GM18909 (cell line): ENCODE measurements around the gene OR2T29.
"Not testable (repeated sequence)": the region's sequence is repeated elsewhere in the genome, so short reads cannot be mapped to it uniquely, and the experiment has no call there.

Source experiments
- ATAC-seq: cut with Tn5 transposase; IDR thresholded peaks from one replicate; pipeline ENCODE4 v1.9.1; 2021; ENCODE audit warnings: mild to moderate bottlenecking; ENCODE audit not compliant: unreplicated experiment, poor library complexity

The OR2T29 gene, protein sequence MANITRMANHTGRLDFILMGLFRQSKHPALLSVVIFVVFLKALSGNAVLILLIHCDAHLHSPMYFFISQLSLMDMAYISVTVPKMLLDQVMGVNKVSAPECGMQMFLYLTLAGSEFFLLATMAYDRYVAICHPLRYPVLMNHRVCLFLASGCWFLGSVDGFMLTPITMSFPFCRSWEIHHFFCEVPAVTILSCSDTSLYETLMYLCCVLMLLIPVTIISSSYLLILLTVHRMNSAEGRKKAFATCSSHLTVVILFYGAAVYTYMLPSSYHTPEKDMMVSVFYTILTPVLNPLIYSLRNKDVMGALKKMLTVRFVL

DNA sequence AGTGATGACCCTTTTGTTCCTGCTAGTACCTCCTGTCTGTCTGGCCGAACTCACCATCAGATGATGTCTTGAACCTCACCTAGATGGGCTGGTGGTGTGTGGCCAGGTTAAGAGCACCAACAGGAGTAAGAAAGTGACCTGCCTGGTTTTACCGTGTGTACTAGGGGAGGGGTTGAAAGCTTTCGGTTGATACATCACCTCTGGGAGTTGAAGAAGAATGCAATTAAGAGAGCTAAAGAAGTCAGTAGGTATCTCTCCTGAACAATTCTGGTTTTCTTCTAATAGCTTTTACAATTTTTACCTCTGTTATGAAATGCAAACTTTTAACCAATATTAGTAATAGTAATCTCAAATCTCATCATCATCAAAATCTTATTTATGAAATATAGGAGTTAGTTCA lies at the start of gene OR2T29:
Gene OR2T29 (minus strand): TSS at position 101 of the 400 bp plus-strand sequence. CDS start 3,281 bp downstream, outside the sequence.
- ATAC-seq: not testable (repeated sequence)

- ATAC-seq: no peak
Observed at GRCh38 chr1:248611883-248612414, 49.4 kb upstream of the OR2T29 start.

GRCh38 chr1:248610301-248610700 lies 47.7 kb upstream of the OR2T29 start:
- ATAC-seq: no peak

DNA sequence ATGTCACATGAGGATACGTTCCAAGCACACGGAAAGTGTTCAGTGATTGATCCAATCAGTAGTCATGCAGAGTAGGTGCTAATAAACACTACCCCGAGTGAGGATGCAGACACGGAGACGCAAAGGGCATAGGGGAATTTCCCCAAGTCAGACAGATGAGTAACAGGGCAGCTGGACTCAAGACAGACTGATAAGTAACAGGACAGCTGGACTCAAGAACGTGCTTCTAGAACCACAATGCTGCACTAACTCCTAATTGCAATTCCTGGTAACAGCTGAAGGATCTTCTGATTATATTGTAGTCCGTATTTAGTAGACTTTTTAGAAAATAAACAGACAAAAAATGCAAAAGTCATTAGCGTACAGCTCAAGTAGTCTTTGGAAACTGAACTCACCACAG lies 36.8 kb upstream of the OR2T29 start:
- no peak for ATAC-seq

GRCh38 chr1:248597589-248597988 lies 35.0 kb upstream of the OR2T29 start, which contains the start of gene OR2T10:
Gene OR2T10 (minus strand): TSS chr1:248597700. CDS start chr1:248593768, 3,932 bp downstream.
- ATAC-seq: no peak

DNA sequence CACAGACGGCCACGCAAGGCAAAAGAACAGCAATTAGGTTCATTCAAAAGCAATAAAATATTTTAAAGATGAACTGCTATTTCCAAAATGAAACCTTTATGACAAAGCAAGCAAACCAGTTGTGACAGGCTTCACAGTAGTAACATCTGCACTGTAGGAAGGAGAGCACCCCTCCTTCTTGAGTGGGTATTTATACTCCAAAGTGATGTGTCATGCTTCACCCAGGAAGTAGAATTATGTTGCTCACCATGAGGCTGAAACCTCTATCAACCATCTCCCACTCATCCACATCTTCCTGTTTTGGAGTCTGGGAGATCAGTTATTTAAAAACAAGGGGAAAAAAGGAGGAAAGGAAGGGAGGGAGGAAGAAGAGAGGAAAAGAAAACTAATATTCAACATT lies 34.0 kb upstream of the OR2T29 start:
- ATAC-seq: no peak

- no peak for ATAC-seq
Observed at GRCh38 chr1:248593226-248593625, 30.7 kb upstream of the OR2T29 start.

- ATAC-seq: no peak
Observed at GRCh38 chr1:248592655-248593054, 30.1 kb upstream of the OR2T29 start.

DNA sequence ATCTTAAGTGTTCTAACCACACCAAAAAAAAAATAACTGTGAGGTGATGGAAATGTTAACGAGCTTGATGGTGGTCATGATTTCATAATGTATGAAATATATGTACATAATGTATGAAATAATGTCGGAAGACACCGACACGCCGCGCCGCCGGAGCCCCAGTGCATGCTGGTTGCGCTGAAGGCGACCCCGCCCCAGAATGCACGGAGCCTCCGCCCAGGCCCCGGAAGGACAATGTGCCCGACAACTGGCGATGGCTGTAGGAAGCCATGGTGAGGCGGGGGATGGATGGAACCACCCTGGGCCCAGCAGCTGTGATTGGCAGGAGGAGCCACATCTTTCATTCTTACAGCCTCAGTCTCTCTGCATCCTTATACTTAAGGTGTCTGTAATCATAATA lies 27.5 kb upstream of the OR2T29 start:
- no peak for ATAC-seq

GRCh38 chr1:248589334-248589733 lies 26.8 kb upstream of the OR2T29 start:
- no peak for ATAC-seq

DNA sequence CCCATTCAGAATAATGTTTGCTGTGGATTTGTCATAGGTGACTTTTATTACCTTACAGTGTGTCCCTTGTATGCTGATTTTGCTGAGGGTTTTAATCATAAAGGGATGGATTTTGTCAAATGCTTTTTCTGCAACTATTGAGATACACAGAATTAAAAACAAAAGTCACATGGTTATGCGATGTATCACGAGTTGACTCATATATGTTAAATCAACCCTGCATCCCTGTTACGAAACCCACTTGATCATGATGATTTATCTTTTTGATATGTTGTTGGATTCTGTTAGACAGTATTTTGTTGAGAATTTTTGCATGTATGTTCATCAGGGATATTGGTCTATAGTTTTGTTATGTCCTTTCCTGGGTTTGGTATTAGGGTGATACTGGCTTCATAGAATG lies 22.7 kb upstream of the OR2T29 start:
- no peak for ATAC-seq

DNA sequence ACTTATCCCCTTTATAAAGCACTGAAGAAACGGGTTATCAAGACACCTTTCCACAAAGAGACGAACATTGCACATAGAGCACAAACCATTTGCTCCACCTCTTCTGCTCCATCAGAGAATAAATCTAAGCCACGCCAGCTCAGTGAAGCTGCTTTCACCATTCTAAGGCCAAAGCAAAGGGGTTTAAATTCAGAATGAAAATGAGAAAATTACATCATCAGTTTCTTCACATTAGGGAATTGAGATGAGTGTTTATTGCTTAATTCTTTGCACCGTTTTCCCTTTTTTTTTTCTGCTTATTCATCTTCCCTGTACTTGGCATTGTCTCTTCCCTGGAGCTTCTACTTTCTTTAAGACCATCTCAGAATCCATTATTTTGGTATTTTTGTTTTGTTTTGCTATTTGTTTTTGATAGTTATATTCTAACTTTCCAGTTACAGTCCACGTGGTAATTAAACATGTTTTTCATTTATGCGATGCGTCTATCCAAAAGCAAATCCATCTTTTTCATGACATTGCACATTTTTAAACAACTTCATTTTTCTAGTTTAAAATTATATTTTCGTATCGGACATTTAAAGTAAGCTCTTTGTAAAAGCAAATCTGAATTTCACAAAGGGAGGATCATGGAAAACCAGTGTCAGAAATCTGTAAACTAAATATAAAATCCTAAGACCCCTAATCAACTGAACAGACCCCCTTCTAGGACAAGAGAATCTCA lies 13.8 kb upstream of the OR2T29 start:
- no peak for ATAC-seq

DNA sequence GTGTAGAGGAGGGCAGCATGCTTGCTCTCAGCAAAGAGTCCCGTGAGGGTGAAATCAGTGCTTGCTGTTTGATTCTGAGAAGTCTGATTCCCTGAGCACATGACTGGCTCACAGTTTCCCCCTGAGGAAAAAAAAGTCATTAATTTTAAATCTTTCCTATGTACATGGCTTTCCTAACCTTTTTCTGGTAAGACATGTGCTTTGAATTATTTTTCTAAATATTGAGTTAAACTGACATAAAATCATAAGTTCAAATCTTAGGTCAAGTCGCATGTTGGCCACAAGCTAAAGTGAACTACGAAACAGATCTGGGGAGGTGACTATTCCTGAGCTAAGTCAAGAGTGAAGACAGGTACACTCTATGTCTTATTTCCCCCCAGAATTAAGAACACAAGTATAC lies 12.1 kb upstream of the OR2T29 start, which contains the start of gene OR2T34:
Gene OR2T34 (minus strand): TSS at position 101 of the 400 bp plus-strand sequence. CDS start 0 bp downstream, at position 101.
- ATAC-seq: not testable (repeated sequence)

DNA sequence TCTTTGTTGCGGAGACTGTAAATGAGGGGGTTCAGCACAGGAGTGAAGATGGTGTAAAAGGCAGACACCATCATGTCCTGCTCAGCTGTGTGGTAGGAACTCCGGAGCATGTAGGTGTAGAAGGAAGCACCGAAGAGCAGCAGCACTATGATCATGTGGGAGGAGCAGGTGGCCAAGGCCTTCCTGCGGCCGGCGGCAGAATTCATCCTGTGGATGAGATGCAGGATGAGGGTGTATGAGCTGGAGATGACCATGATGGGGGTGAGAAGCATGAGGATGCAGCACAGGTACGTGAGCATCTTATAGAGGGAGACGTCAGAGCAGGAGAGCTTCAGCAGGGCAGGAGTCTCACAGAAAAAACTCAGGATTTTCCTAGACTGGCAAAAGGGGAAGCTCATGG lies 11.3 kb upstream of the OR2T29 start:
- ATAC-seq: not testable (repeated sequence)

GRCh38 chr1:248572049-248572448 lies 9.5 kb upstream of the OR2T29 start:
- ATAC-seq: peak; percentile 94

DNA sequence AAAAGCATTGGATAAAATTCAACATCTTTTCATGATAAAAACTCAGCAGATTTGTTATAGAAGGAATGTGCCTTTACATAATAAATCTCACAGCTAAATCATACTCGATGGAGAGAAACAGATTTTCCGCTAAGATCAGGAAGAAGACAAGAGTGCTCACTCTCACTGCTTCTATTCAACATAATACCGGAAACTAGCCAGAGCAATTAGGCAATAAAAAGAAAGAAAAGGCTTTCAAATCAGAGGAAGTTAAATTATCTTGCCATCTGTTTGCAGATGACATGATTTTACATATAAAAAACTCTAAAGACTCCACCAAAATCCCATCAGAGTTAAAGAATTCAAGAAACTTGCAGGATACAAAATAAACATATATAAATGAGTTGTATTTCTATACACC lies 8.2 kb upstream of the OR2T29 start:
- not testable (repeated sequence) for ATAC-seq

GRCh38 chr1:248569049-248569448 lies 6.5 kb upstream of the OR2T29 start:
- not testable (repeated sequence) for ATAC-seq

DNA sequence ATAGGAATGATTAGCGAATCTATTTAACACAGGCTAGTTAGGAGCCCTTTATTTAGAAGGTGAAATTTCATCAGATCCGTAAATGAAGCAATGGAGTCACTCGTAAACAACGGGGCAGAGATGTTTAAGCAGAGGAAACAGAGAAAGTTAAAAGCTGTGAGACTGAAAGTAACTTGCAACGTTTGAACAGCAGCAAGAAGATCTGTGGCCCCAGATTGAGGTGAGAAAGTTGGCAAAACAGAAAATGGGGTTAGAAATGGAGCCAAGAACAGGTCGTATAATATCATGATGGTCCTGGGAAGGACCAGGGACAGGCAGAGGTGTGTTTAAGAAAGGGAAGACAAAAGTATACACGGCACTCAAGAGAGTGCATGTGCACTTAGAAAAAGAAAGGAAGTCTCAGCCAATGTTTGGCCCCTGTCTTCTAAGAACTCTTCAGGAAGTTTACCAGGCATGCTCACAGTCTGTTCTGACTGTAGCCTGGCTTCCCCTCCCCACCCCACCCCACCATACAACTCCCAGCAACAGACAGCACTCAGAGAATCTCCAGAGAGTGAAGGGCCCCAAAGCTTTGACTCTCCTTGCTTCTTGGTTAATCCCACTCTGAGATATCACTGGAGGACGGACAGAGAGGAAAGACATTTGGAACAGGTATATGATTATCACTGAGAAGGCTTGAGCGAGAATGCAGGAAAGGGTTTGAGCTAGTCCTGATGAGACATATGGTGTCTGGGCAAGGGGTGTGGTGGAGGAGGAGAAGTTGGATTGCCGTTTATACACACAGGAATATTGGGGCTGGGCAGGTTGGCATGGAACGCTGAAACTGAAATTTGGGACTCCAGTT lies 3.2 kb upstream of the OR2T29 start:
- ATAC-seq: peak; percentile 71

DNA sequence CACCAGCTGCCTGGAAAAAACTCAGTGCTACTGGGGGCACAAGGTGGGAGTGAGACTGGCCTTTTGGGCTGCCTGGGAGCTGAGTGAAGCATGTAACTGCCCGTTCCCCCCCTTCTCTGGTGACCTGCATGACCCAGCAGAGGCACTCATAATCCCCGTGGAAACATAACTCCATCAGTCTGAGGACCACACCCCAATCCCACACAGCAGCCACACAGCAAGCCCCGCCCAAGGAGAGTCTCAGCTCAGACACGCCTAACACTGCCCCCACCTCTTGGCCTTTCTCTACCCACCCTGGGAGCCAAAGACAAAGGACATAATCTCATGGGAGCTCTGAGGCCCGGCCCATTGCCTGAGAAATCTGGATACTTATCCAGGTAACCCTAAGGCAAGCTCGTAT lies 11.5 kb downstream of the OR2T29 start:
- ATAC-seq: not testable (repeated sequence)

- not testable (repeated sequence) for ATAC-seq
Observed at GRCh38 chr1:248547383-248547782, 15.2 kb downstream of the OR2T29 start.
